ENCODE results near the gene ALPL.

GRCh38 chr1:21560916-21561638 lies 51.9 kb downstream of the ALPL start:
- TF ChIP-seq ZNF23 (CRISPR knock-in tag; IDR thresholded peaks at IDR 0.05) (no peak), CTCF (IDR thresholded peaks at IDR 0.05 in 2 of 3, conservative IDR thresholded peaks at IDR 0.05 in 1 of 3; ENCODE audit: insufficient read depth in 2 of 3, low read depth in 1 of 3, low read length in 3 of 3) (no peak)
